Pancreas (tissue), 10 donors: ENCODE results near the gene FAR1. TPM values are rescaled to one million over a fixed set of nuclear protein-coding genes. Genes with fewer than 3 reads are reported as not detected.

Source experiments
- ATAC-seq, 4 donors: fragments of 200-7000 bp; cut with Tn5 transposase; one replicate each; pipeline versions ENCODE4 v1.8.0 to v1.9.1; 2020; ENCODE audit warnings: mild to moderate bottlenecking in 4 of 4, moderate library complexity in 4 of 4
- DNase-seq, 6 donors: peaks; one replicate each; pipeline ENCODE4 v3.0.0-alpha.2; 2020
- FAIRE-seq: peaks from 2 replicates; lab custom pipeline; 2012; peaks lifted over from hg19 to GRCh38; lab: Jason Lieb, UNC
- H3K27ac ChIP-seq, 4 donors: fragments of 200-600 bp; sonication (generic); 1 replicate in 3 of 4; 2 replicates in 1 of 4; pipeline versions ENCODE4 v1.5.0 to v1.8.0; 2020
- H3K27me3 ChIP-seq, 4 donors: fragments of 200-600 bp; one replicate each; pipeline ENCODE4 v1.8.0; 2021
- H3K36me3 ChIP-seq, 3 donors: fragments of 200-600 bp; sonication (generic) in 1 of 3; one replicate each; pipeline versions ENCODE4 v1.5.0 to v1.8.0; 2020 to 2021
- H3K4me1 ChIP-seq, 3 donors: fragments of 200-600 bp; one replicate each; pipeline ENCODE4 v1.8.0; 2021
- H3K4me3 ChIP-seq, 4 donors: fragments of 200-600 bp; sonication (generic) in 2 of 4; one replicate each; pipeline versions ENCODE4 v1.5.0 to v1.8.0; 2020 to 2021
- H3K9me3 ChIP-seq, 4 donors: fragments of 200-600 bp; one replicate each; pipeline ENCODE4 v1.8.0; 2021
- CTCF ChIP-seq, 4 donors: fragments of 200-600 bp; sonication (generic) in 3 of 4; IDR thresholded peaks; one replicate each; pipeline versions ENCODE4 v1.5.0 to v1.8.0; 2021; ENCODE audit warnings: antibody characterized with exemption in 4 of 4
- WGBS, 2 donors: extraction: QIAGEN DNeasy Blood & Tissue Kit; methylation state at CpG; one replicate each; pipeline ENCODE4 v1.1.7; 2013; 5-methylcytosine and 5-hydroxymethylcytosine counted together
- intact Hi-C, 3 donors: fragments of 100-400 bp; cut with DNase I; formaldehyde crosslinking; loops; one replicate each; pipeline versions ENCODE4 v1.11.1 to v1.14.2; 2022
- polyA plus RNA-seq, 2 donors: library from polyadenylated mRNA; stranded (reverse); fragments of 200-250 nt; gene quantifications; one replicate each; pipeline ENCODE4 v1.2.3, GENCODE V29; 2013
- total RNA-seq, 6 donors: library from RNA; stranded (reverse); fragmentation: NEBNext Ultra II Directional in 4 of 6; extraction: Animal tissue kit (Norgen Biotek cat#: 25700) in 4 of 6; gene quantifications; one replicate each; pipeline versions ENCODE4 v1.2.1 to v1.2.4, GENCODE V29; 2021 to 2023
- donor health status: healthy with polysubstance abuse.
- donor health status: DM: no; HTN: no; CAD: no; lungs with moderate emphysema.
- donor health status: DM: no; HTN: no; CAD: no.
- donor health status: control.
- donor health status: control.
- donor health status: Bipolar disorder and iron deficiency.
- donor health status: DM: yes; HTN: yes; CAD: no.
- donor health status: DM: no; HTN: no; CAD: no.
- donor health status: DM: no; HTN: no; CAD: no.
- donor health status: DM: yes; HTN: yes; CAD: no.

Gene FAR1
- total and polyA plus RNA-seq, 8 donors, result 12.0 to 43.7 (median 18.0) TPM

GRCh38 chr11:13685461-13686108 is 17.1 kb downstream of the FAR1 start:
- WGBS, 2 donors, result 68 to 72% methylated on average over 5 of the region's 5 CpGs
- no peak for ATAC-seq
- Histone ChIP-seq H3K27ac (no peak overlapping the region), H3K4me3 (no peak overlapping the region), H3K9me3 (no peaks in the 10 kb centered on the region), H3K36me3 (no peaks in the 10 kb centered on the region), H3K27me3 (no peaks in the 10 kb centered on the region), H3K4me1 (peaks cover 0 to 2% (median 0%) of the 10 kb centered on the region in 3 donors)
- intact Hi-C loops, result no loop called here
- FAIRE-seq, result no peak
- TF ChIP-seq CTCF (IDR thresholded peaks at IDR 0.05), result no peak
- DNase-seq, result no peak

GRCh38 chr11:13686776-13687175 is 18.3 kb downstream of the FAR1 start:
- no peak for ATAC-seq

GRCh38 chr11:13687271-13687670 is 18.8 kb downstream of the FAR1 start:
- FAIRE-seq, result no peak
- peaks cover 0 to 6% (median 0%) of the 10 kb centered on the region in 3 donors for H3K4me1 ChIP-seq
- intact Hi-C loops, result no loop called here
- no peaks in the 10 kb centered on the region for H3K36me3 ChIP-seq
- DNase-seq, result no peak
- ATAC-seq, result no peak
- H3K27me3 ChIP-seq, result no peaks in the 10 kb centered on the region
- no peak overlapping the region for H3K4me3 ChIP-seq
- no peak overlapping the region for H3K27ac ChIP-seq
- TF ChIP-seq CTCF (IDR thresholded peaks at IDR 0.05), result no peak
- H3K9me3 ChIP-seq, result no peaks in the 10 kb centered on the region
- WGBS, 2 donors, result 90 to 94% methylated on average over 3 of the region's 3 CpGs

More at GRCh38 chr11:13686776-13687175, 18.3 kb downstream of the FAR1 start:
- no peaks in the 10 kb centered on the region for H3K27me3 ChIP-seq
- H3K36me3 ChIP-seq, result no peaks in the 10 kb centered on the region
- DNase-seq (no peak), FAIRE-seq (no peak)
- TF ChIP-seq CTCF (IDR thresholded peaks at IDR 0.05), result no peak
- H3K4me3 ChIP-seq, result no peak overlapping the region
- H3K27ac ChIP-seq, result no peak overlapping the region
- intact Hi-C loops, result no loop called here
- H3K9me3 ChIP-seq, result no peaks in the 10 kb centered on the region
- 75 to 77% methylated on average over 1 of the region's 1 CpG for WGBS, 2 donors
- peaks cover 0 to 2% (median 0%) of the 10 kb centered on the region in 3 donors for H3K4me1 ChIP-seq

GRCh38 chr11:13691286-13691899 is 22.9 kb downstream of the FAR1 start:
- DNase-seq (no peak), ATAC-seq (no peak), FAIRE-seq (no peak)
- Histone ChIP-seq H3K4me3 (no peak overlapping the region), H3K36me3 (peaks cover 0 to 4% (median 3%) of the 10 kb centered on the region in 3 donors), H3K9me3 (no peaks in the 10 kb centered on the region), H3K4me1 (peaks cover 0 to 19% (median 0%) of the 10 kb centered on the region in 3 donors), H3K27me3 (no peaks in the 10 kb centered on the region), H3K27ac (no peak overlapping the region)
- 95 to 96% methylated on average over 3 of the region's 3 CpGs for WGBS, 2 donors
- no peak for TF ChIP-seq CTCF (IDR thresholded peaks at IDR 0.05)
- intact Hi-C loops, result no loop called here

- no peaks in the 10 kb centered on the region for H3K9me3 ChIP-seq
- DNase-seq, result no peak
- TF ChIP-seq CTCF (IDR thresholded peaks at IDR 0.05), result no peak
- H3K27ac ChIP-seq, result no peak overlapping the region
- H3K4me3 ChIP-seq, result no peak overlapping the region
- H3K36me3 ChIP-seq, result peaks cover 0 to 4% (median 3%) of the 10 kb centered on the region in 3 donors
- 25% methylated on average over 3 of the region's 3 CpGs for WGBS, 2 donors
- no peaks in the 10 kb centered on the region for H3K27me3 ChIP-seq
- peaks cover 0 to 19% (median 0%) of the 10 kb centered on the region in 3 donors for H3K4me1 ChIP-seq
- FAIRE-seq, result peak; percentile 5
- ATAC-seq, result peak; percentile 38 to 78 (median 72)
- intact Hi-C loops, result no loop called here
Measured at GRCh38 chr11:13692172-13692571, 23.7 kb downstream of the FAR1 start.
